ENCODE data around the gene TTLL4.
"Not testable (repeated sequence)": the region's sequence is repeated elsewhere in the genome, so short reads cannot be mapped to it uniquely, and the experiment has no call there.

Gene TTLL4

GRCh38 chr2:218710687-218711549 is at the start of gene TTLL4:
TTLL4 (plus strand) TSS chr2:218710835; CDS start chr2:218737677, 26,842 bp downstream.
- DNase-seq, result peak; percentile 61

DNA sequence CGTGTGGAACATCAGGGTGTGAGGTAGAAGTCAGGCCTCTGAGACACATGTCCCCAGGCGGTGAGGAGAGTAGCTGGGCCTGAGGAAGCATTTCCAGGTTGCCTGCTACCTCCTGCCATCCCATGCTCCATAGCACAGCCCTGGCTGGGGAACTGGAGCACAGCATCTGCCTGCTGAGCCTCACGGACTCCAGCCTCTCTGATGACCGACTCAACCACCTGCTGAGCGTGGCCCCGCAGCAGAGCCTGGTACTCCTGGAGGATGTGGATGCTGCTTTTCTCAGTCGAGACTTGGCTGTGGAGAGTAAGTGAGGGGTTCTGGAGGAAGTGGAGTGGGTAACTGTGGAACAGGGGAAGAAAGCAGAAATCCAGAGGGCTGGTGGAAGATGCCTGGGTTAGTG is 48.3 kb upstream of the TTLL4 start:
- DNase-seq, result no peak

GRCh38 chr2:218662827-218663226 is 47.8 kb upstream of the TTLL4 start:
- DNase-seq, result no peak

- no peak for DNase-seq
Measured at GRCh38 chr2:218663901-218664300, 46.7 kb upstream of the TTLL4 start.

DNA sequence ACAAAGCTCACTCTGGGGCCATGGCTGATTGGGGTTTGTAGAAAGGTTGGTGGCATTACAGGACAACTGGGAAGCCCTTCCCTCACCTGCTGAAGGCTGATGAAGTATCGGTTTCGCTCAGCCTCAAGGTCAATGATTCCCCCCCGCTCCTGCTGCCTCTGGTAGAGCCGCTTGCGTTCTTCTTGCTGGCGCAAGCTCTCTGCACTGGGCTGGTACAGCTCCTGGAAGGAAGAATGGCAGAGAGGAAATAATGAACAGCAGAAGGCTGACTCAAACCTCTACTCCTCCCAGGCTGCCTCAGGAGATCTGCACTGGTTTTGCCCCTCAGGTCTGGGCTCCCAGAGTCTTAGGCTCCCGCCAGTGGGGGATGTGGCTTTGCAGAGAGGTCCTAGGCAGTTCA is 46.0 kb upstream of the TTLL4 start:
- no peak for DNase-seq

DNA sequence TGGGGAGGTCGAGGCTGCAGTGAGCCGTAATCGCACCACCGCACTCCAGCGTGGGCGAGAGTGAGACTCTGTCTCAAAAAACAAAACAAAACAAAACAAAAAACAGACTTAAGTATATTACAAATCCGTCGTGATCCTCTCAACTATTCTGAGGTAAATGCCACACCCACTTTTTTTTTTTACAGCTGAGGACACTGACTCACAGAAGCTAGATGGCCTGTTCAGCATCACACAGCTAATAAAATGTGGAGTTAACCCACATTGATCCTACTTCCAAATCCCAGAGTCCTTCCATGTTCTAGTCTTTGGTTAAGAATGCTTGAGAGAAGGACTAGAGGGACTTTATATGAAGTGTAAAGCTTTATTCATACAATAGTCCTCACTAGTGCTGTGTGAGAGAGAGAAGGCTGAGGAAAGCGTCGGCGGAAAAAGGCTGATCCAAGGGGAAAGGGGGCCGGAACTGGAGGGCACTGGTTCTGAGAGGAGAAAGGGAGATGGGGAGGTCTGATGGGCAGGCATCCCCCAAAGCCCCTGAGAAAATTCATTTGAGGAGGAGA is 39.5 kb upstream of the TTLL4 start:
- DNase-seq, result no peak

GRCh38 chr2:218671654-218672566 is 38.7 kb upstream of the TTLL4 start, which contains the start of the genes RNF25 and STK36:
RNF25 (minus strand) TSS chr2:218672002; CDS start chr2:218671970, 32 bp downstream.
STK36 (plus strand) TSS chr2:218672086; CDS start chr2:218672830, 744 bp downstream.
- DNase-seq, result no peak

GRCh38 chr2:218679119-218679518 is 31.5 kb upstream of the TTLL4 start:
- no peak for DNase-seq

GRCh38 chr2:218680061-218680460 is 30.6 kb upstream of the TTLL4 start:
- DNase-seq, result no peak

GRCh38 chr2:218687400-218688060 is 23.1 kb upstream of the TTLL4 start:
- not testable (repeated sequence) for DNase-seq

GRCh38 chr2:218691234-218691633 is 19.4 kb upstream of the TTLL4 start:
- no peak for DNase-seq

GRCh38 chr2:218694405-218695145 is 16.1 kb upstream of the TTLL4 start:
- DNase-seq, result no peak

GRCh38 chr2:218698885-218699284 is 11.8 kb upstream of the TTLL4 start:
- no peak for DNase-seq

DNA sequence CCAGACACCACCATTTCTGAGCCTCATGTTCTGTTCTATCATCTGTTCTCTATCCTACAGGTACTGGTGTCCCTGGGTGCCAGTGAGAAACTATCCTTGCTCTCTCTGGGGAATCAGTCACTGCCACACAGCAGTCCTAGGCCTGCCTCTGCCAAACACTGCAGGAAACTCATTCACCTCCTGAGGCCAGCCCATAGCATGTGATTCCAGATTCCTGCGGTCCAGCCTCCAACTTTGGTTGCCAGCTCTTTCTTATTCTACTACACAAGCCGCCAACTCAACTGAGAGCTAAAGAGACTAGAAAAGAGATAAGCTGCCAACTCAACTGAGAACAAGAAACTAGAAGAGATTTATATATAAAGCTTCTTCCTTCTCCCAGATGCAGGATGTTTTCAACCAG is 8.8 kb upstream of the TTLL4 start:
- no peak for DNase-seq

DNA sequence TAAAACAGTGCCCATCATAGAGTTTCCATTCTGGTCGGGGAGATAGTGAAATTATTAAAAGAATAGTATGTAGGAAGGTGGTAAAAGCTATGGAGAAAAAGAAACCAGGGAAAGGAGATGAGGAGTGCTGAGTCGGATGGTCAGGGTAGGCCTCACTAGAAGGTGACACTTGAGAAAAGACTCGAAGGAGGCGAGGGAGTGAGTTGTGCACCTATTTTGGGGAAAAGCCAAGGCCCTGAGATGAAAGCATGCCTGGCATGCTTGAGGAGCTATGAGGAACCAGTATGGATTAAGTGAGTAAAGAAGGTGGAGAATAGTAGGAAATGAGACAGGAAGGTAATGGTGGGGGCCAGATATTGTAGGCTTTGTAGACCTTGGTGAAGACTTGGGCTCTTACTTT is 7.3 kb upstream of the TTLL4 start:
- DNase-seq, result no peak

DNA sequence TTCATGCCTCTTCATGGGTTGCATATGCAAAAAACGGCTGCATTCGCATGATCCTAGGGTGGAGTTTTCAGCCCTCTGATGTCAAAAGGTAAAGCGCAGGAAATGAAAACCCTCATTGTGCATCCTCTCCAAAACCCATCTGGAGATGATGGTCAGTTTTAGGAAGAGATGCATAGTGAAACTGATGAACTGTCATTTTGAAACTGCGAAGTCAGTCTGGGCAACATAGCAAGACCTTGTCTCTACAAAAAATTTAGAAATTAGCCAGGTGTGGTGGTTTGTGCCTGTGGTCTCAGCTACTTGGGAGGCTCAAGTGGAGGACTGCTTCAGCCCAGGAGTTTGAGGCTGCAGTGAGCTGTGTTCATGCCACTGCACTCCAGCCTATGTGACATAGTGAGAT is 2.5 kb upstream of the TTLL4 start:
- DNase-seq, result no peak

DNA sequence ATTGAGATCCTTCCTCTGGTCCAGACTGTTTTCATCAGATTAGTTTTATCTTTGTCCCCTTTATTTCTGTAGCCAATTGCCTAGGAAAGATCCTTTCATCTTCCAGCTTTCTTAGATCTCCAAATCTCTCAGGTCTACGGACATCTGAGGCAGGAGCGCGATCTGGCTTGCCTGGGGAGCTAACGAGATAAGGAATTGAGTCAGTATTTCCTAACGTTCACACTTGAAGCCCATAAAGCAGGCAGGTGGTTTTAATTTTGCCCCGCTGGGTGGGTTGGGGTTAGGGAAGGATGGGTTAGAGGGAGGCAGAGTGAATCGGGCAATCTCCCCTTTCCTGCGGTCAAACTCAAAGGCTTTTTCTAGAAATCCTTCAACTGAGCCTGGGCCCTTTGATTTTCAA is 727 bp upstream of the TTLL4 start:
- no peak for DNase-seq

DNA sequence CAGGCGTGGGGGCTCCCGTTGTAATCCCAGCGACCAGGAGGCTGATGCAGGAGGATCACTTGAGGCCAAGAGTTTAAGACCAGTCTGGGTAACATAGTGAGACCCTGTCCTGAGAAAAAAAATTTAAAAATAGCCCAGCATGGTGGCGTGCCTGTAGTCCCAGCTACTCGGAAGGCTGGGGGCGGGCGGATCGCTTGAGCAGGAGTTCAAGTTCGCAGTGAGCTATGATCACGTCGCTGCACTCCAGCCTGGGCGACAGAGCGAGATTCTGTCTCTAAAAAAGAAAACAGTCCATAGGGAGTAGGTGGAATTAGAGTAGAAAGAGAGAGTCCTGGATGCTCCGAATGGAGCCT is 325 bp upstream of the TTLL4 start:
- DNase-seq, result no peak

GRCh38 chr2:218711550-218711929 is 905 bp downstream of the TTLL4 start:
- DNase-seq, result no peak

GRCh38 chr2:218713922-218714321 is 3.3 kb downstream of the TTLL4 start:
- DNase-seq, result no peak

- DNase-seq, result no peak
Measured at GRCh38 chr2:218716070-218716469, 5.4 kb downstream of the TTLL4 start.

DNA sequence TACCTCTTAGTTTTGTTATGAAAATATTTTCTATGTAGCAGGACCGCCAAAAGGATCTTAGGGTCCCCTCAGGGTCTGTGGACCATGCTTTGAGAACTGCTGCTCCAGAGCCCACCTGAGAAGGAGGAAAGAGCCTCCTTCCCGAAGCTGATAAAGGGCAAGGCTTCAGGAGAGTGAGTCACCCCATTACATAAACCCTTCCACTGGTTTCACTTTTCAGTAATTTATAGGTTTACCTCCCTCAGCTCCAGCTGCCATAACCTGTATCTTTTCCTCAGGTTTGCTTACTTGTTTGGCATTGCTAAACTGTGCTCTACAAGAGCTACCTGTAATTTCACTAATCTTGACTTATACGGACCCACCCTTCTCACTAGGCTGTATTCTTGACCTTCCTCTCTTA is 6.6 kb downstream of the TTLL4 start:
- DNase-seq, result no peak
